KMS-11 (cell line): ENCODE results near the gene COL4A6.

Source experiments
- H2AFZ ChIP-seq: fragments of 200-600 bp; sonication (generic); 2 replicates; pipeline ENCODE4 v1.6.1; 2016; ENCODE audit warnings: antibody characterized with exemption, mixed run types, low read depth
- H3K27ac ChIP-seq: fragments of 200-600 bp; sonication (generic); 2 replicates; pipeline ENCODE4 v1.6.1; 2016; ENCODE audit warnings: mild to moderate bottlenecking, mixed run types
- H3K27me3 ChIP-seq: fragments of 200-600 bp; sonication (generic); 2 replicates; pipeline ENCODE4 v1.6.1; 2017; ENCODE audit warnings: mild to moderate bottlenecking, low read depth, mixed run types, moderate library complexity; ENCODE audit not compliant: insufficient read depth
- H3K36me3 ChIP-seq: fragments of 200-600 bp; sonication (generic); 2 replicates; pipeline ENCODE4 v1.6.1; 2017; ENCODE audit warnings: mild to moderate bottlenecking, mixed run types; ENCODE audit not compliant: insufficient read depth
- H3K4me1 ChIP-seq: fragments of 200-600 bp; sonication (generic); 2 replicates; pipeline ENCODE4 v1.6.1; 2016; ENCODE audit warnings: mild to moderate bottlenecking, low read depth, mixed run types; ENCODE audit not compliant: poor library complexity, severe bottlenecking
- H3K4me2 ChIP-seq: fragments of 200-600 bp; sonication (generic); 2 replicates; pipeline ENCODE4 v1.7.0; 2016; ENCODE audit warnings: mild to moderate bottlenecking, mixed run types
- H3K4me3 ChIP-seq: fragments of 200-600 bp; sonication (generic); IDR thresholded peaks from 2 replicates; pipeline ENCODE4 v1.6.1; 2017; ENCODE audit warnings: low read depth, low read length, mixed read lengths; ENCODE audit not compliant: insufficient read depth
- H3K79me2 ChIP-seq: fragments of 200-600 bp; sonication (generic); 2 replicates; pipeline ENCODE4 v1.6.1; 2016; ENCODE audit warnings: low read depth, mixed run types; ENCODE audit not compliant: insufficient read depth
- H3K9ac ChIP-seq: fragments of 200-600 bp; sonication (generic); 2 replicates; pipeline ENCODE4 v1.6.1; 2016; ENCODE audit warnings: mild to moderate bottlenecking, mixed run types
- H4K20me1 ChIP-seq: fragments of 200-600 bp; sonication (generic); 2 replicates; pipeline ENCODE4 v1.6.1; 2016; ENCODE audit warnings: mild to moderate bottlenecking, mixed run types; ENCODE audit not compliant: insufficient read depth
- CTCF ChIP-seq: fragments of 200-600 bp; sonication (generic); conservative IDR thresholded peaks from 2 replicates; pipeline ENCODE4 v1.6.1; 2017; ENCODE audit warnings: low read depth, mild to moderate bottlenecking, antibody characterized with exemption, low read length, moderate library complexity, mixed read lengths

The COL4A6 gene

GRCh38 chrX:108123591-108124366 lies 314.4 kb downstream of the COL4A6 start:
- H3K9ac ChIP-seq, result no peak overlapping the region
- no peaks in the 10 kb centered on the region for H4K20me1 ChIP-seq
- no peak overlapping the region for H2AFZ ChIP-seq
- no peaks in the 10 kb centered on the region for H3K36me3 ChIP-seq
- H3K4me3 ChIP-seq, result no peak overlapping the region
- no peak overlapping the region for H3K4me2 ChIP-seq
- no peak for TF ChIP-seq CTCF
- no peak overlapping the region for H3K27ac ChIP-seq
- H3K4me1 ChIP-seq, result no peaks in the 10 kb centered on the region
- no peaks in the 10 kb centered on the region for H3K27me3 ChIP-seq
- no peaks in the 10 kb centered on the region for H3K79me2 ChIP-seq

- Histone ChIP-seq H3K36me3 (no peaks in the 10 kb centered on the region), H3K79me2 (no peaks in the 10 kb centered on the region), H3K4me3 (no peak overlapping the region), H3K4me1 (no peaks in the 10 kb centered on the region), H2AFZ (no peak overlapping the region), H3K9ac (no peak overlapping the region), H3K4me2 (no peak overlapping the region), H3K27me3 (no peaks in the 10 kb centered on the region), H3K27ac (no peak overlapping the region), H4K20me1 (no peaks in the 10 kb centered on the region)
- no peak for TF ChIP-seq CTCF
Measured at GRCh38 chrX:108122748-108123147, 315.5 kb downstream of the COL4A6 start.

GRCh38 chrX:108121291-108121690 lies 316.9 kb downstream of the COL4A6 start:
- H3K4me1 ChIP-seq, result no peaks in the 10 kb centered on the region
- no peaks in the 10 kb centered on the region for H3K79me2 ChIP-seq
- no peak overlapping the region for H3K9ac ChIP-seq
- H2AFZ ChIP-seq, result no peak overlapping the region
- no peaks in the 10 kb centered on the region for H3K27me3 ChIP-seq
- no peak overlapping the region for H3K27ac ChIP-seq
- no peak for TF ChIP-seq CTCF
- no peak overlapping the region for H3K4me2 ChIP-seq
- no peaks in the 10 kb centered on the region for H3K36me3 ChIP-seq
- H3K4me3 ChIP-seq, result no peak overlapping the region
- no peaks in the 10 kb centered on the region for H4K20me1 ChIP-seq

GRCh38 chrX:108117988-108118387 lies 320.2 kb downstream of the COL4A6 start:
- Histone ChIP-seq H3K27ac (no peak overlapping the region), H3K4me2 (no peak overlapping the region), H3K4me1 (peaks cover 16% of the 10 kb centered on the region), H4K20me1 (peaks cover 5% of the 10 kb centered on the region; the same call in 1 of the 2 replicates), H3K9ac (no peak overlapping the region), H3K36me3 (no peaks in the 10 kb centered on the region), H3K4me3 (no peak overlapping the region), H3K27me3 (no peaks in the 10 kb centered on the region), H2AFZ (no peak overlapping the region), H3K79me2 (no peaks in the 10 kb centered on the region)
- no peak for TF ChIP-seq CTCF
